Activated CD8-positive, alpha-beta memory T cell treated with anti-CD3 and anti-CD28 coated beads, Interleukin-2, amount 50 U/mL, for 1 hour (primary cell): ENCODE measurements around the gene ZBTB48.
"Not testable (repeated sequence)": the region's sequence is repeated elsewhere in the genome, so short reads cannot be mapped to it uniquely, and the experiment has no call there.

Experiments
- DNase-seq: peaks from one replicate; pipeline ENCODE4 v3.0.0-alpha.2; 2020; ENCODE audit errors: extremely low read depth

The ZBTB48 gene

DNA sequence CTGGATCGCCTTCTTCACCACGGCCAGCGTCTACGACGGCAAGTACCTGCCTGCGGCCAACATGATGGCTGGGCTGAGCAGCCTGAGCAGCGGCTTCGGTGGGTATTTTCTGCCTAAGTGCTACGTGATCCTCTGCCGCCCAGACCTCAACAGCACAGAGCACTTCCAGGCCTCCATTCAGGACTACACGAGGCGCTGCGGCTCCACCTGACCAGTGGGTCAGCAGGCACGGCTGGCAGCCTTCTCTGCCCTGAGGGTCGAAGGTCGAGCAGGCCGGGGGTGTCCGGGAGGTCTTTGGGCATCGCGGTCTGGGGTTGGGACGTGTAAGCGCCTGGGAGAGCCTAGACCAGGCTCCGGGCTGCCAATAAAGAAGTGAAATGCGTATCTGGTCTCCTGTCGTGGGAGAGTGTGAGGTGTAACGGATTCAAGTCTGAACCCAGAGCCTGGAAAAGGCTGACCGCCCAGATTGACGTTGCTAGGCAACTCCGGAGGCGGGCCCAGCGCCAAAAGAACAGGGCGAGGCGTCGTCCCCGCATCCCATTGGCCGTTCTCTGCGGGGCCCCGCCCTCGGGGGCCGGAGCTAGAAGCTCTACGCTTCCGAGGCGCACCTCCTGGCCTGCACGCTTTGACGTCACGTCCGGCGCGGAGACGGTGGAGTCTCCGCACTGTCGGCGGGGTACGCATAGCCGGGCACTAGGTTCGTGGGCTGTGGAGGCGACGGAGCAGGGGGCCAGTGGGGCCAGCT lies at the start of gene ZBTB48:
Gene ZBTB48 (plus strand): TSS at position 621 of the 745 bp plus-strand sequence. CDS start 616 bp downstream, outside the sequence.
- DNase-seq, result peak; percentile 89

DNA sequence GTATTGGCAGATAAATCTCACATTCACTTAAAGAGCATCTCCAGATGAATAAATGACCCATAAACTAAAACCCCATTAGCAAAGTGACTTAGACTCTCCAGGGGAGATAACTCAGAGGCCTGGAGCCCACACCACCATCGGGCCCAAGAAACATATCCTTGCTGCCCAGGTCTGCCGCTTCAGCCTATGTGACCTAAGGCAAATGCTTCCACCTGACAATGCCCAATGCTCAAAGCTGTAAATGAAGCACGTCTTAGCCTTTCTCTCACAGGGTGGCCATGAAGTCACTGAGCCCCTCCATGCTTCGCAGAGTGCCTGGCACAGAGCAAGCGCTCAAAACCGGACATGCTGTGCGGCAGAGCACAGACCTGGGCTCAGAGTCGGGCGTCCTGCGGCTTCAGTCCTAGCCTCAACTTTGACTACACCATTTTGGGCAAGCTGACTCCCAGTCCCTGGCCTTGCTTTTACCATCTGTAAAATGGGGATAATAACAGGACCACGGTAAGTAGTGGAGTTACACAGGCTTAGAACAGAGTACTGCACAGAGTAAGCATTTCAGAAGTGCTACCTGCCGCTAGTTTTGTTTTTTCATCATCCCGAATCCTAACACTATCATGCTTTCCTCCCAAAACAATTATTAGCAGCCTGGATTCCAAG lies 49.2 kb upstream of the ZBTB48 start:
- DNase-seq, result no peak

DNA sequence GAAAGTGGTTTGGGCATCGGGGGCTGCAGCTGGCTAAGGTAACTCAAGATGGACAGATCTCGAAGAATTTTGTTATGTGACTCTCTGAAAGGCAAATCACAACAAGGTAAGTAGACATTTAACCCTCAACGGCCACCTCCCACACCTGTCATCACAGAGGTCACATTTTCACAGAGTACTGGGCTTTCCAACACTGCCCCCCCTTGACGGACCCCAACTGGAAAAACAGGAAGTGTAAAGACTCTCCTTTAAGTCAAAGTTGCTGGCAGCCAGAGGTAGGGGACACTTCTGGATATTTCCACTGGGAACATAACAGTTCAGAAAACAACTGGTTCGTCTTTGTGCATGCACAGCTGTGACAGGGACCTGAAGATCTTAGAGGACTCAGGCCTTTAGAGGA lies 47.8 kb upstream of the ZBTB48 start:
- no peak for DNase-seq

DNA sequence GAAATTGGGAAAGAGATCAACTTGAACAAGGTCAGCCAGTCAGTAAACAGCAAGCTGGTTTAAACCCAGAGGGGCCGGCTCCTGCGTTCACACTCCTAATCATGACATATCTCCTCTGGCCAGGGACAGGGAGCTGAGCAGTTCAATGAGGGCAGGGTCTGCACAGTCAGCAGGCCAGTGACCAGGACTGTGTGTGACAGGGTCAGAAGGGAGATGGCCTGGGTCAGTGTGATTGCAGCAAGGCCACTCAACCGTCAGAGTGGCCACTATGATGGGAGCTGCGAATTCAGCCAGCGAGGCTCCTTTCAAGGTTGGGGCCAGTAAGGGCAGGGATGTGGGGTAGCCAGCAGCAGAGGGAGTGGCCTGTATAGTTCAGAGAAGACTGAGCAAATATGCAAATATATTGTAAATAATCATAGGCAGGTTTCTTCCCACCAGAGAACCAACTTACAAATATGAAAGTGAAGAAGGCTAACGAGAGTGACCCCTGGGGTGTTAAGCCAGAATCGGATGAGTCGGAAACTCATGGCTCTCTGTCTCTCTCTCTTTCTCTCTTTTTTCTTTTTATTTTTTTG lies 45.5 kb upstream of the ZBTB48 start:
- DNase-seq, result no peak

DNA sequence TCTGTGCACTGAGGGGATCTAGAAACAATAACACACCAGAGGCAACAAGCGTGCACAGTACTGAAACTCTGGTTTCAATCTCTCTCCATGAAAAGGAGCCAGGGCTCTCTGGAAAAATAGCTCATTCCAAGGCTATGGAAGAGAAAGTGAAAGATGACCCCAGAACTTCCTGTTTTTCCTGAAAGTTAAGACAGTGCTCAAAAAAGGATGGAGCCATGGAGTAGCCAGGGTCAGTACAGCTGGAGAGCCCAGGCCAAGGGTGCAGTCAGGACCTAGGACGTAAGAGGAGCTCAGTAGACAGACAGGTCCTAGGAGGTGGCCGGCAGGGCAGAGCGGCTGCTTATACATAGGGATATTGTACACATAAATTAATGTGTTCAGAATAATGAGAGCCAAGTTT lies 44.6 kb upstream of the ZBTB48 start:
- DNase-seq, result no peak

DNA sequence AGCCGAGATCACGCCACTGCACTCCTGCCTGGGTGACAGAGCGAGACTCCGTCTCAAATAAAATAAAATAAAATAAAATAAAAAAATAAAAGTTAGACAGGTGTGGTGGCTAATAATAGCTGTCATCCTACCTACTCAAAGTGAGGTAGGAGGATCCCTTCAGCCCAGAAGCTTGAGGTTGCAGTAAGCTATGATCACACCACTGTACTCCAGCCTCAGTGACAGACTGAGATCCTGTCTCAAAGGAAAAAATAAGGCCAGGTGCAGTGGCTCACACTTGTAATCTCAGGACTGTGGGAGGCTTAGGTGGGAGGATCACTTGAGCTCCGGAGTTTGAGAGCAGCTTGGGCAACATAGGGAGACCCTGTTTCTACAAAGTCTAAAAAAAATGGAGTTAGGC lies 43.5 kb upstream of the ZBTB48 start:
- DNase-seq, result no peak

DNA sequence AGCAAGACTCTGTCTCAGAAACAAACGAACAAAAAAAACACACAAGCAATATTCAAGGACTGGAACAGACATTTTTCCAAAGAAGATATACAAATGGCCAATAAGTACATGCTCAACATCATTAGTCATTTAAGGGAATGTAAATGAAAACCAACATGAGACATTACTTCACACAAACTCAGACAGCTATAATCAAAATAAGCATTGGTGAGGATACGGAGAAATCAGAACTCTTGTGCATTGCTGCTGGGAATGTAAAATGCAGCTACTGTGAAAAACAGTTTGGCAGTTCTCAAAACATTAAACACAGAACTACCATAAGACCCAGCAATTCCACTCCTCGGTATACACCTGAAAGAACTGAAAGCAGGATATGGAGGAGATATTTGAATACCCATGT lies 40.8 kb upstream of the ZBTB48 start:
- DNase-seq, result no peak

DNA sequence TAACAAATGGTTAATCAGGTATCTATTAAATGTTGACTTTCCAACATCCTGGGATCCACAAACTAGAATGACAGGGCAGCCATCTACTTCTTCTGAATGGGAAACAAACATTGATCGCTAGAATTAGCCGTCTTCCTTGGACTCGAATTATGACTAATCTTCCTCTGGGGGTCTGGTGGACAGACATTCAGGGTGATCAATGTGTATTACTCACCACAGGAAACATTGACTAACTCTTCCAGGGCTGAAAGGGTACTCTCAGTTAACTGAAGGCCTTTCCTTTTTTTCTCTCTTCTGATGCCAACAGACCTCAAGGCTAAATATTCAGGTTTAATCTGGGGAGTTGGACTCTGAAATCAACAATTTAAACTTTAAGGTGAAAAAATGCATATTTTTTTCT lies 35.0 kb upstream of the ZBTB48 start:
- no peak for DNase-seq

DNA sequence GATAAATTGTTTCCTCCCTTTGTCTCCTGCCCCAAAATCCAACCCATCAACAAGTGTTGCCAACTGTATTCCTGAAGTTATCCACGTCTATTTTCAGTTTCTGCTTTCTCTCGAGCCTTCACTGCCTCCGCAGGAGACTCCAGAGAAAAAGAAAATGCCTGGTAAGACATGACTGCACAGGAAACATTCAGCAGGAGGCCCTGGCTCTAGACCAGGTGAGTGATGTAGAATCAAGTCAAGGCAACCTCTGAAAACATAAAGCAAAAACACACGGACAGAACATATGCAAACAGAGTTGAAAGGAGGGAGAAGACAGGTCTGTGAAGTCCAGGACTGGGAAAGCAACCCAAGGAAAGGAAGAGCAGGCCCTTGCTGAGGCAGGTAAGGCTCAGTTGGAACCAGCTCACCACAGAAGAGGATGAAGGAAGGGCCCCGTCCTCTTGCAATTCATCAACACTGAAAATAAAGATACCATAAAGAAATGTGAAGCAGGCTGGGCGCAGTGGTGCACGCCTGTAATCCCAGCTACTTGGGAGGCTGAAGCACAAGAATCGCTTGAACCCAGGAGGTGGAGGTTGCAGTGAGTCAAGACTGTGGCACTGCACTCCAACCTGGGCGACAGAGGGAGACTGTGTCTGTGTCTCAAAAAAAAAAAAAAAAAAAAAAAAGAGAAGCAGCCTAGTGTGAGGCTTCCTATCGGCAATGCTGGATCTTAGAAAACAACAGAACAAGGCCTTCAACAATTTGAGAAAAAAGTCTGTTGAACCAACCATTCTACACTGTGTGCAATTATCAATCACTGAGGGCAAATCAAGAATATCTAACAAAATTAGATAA lies 34.3 kb upstream of the ZBTB48 start:
- no peak for DNase-seq

DNA sequence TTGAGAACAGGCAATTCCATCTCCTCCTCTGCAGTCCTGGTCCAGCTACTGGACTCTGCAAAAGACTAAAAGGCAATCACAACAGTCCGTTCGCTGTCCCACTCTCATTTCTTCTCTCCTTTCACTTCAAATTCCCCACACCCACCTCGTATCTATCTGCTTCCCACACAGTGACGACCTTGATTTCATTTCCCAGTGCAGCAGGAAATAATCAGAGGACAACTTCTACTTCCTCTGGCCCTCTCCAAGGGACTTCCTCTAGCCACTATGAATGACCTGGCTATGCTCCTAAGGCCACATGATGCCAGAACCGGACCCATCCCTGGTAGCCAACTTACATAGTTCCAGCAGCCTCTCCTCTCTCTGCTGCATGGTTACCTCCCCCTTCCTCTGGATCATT lies 33.5 kb upstream of the ZBTB48 start:
- DNase-seq, result no peak

DNA sequence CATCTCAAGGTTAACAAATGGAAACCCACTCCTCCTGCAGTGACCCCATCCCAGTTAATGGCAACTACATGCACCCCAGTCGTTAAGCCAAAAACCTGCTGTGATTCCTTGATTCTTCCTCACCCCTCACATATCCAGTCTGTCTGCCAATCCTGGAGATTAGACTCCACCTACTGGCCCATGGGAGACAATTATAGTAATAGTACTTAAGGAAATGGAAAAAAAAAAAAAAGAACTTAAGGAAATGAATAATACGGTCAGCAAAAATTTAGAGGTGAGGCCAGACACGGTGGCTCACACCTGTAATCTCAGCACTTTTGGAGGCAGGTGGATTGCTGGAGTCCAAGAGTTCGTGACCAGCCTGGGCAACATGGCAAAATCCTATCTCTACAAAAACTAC lies 32.5 kb upstream of the ZBTB48 start:
- DNase-seq, result no peak

DNA sequence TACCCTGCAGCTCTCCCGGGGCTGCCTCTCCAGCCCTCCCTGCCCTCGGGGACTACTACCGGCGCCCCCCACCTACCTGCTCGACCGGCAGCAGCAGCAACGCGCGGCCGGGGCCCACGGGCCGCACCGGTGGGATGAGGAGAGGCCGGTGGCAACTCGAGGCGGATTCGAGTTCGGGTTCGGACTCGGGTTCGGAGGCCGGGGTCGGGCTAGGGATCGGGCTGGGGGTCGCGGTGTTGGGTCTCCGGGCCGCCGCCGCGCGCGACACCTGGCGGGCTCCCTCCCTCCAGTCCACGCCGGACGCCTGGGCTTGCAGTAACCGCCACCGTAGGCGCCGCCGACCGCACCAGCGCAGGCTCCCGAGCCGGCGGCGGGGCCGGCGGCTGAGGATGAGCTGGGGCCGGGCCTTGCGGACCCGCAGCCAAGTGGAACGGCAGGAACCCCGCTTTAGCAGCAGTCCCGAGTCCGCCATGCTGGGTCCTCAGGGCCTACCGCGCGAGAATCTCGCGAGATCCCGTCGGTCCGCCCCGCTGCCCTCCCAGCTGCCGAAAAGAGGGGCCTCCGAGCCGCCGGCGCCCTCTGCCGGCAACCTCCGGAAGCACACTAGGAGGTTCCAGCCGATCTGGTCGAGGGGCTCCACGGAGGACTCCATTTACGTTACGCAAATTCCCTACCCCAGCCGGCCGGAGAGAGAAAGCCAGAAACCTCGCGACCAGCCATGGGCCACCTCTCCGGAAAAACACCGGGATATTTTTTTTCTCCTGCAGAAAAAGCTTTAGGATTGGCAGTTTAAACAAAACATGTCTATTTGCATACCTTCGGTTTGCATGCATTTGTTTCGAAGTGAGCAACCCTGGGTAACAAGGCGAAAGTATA lies 25.5 kb upstream of the ZBTB48 start, which contains the start of gene NOL9:
Gene NOL9 (minus strand): TSS at position 483 of the 876 bp plus-strand sequence. CDS start 11 bp downstream, at position 472.
- peak; percentile 68 for DNase-seq

DNA sequence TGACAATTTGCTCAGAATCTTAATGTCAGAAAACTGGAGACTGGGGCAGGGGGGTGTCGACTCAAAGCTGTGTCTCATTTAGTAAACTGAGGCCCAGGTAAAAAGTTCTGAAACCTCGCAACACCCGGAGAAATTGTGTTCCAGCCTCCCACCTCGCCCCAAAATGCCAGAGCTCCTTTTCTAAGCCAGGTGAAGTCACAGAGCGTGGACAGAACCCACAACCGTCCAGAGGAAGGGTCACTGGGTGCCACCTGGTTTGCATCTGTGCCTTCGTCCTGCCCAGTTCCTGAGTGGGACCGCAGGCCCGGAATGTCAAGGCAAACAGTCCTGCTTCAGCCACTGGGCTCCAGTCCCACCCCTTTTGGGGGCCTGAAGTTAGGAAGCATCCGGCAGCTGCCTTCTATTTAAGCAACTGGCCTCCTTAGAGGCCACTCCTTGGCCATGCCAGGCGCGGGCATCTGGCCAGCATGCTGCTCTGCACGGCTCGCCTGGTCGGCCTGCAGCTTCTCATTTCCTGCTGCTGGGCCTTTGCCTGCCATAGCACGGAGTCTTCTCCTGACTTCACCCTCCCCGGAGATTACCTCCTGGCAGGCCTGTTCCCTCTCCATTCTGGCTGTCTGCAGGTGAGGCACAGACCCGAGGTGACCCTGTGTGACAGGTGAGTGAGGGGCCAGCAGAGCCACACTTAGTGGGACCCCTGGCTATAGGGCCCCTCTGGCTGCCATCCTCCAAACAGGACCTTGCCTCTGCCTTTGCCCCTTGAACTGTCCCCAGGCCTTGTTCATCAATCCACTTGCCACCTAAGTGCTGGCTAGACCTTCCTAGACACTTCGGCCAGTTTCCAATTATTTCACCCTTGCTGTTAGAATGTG lies 24.7 kb upstream of the ZBTB48 start, which contains the start of gene TAS1R1:
Gene TAS1R1 (plus strand): TSS at position 401 of the 872 bp plus-strand sequence. CDS start 67 bp downstream, at position 468.
- no peak for DNase-seq

DNA sequence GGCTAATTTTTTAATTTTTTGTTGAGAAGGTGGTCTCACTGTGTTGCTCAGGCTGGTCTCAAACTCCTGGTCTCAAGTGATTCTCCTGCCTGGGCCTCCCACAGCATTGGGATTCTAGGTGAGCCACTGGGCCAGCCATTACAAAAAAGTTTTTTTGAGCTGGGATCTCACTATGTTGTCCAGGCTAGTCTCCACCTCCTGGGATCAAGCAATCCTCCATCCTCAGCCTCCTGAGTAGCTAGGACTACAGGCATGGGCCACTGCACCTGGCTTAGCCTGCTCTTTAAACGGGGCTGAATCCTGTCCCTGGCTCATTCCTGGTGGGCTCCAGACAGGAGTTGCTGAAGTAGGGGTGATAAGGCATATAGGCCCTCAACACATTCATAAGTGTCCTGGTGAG lies 22.2 kb upstream of the ZBTB48 start:
- DNase-seq, result no peak

DNA sequence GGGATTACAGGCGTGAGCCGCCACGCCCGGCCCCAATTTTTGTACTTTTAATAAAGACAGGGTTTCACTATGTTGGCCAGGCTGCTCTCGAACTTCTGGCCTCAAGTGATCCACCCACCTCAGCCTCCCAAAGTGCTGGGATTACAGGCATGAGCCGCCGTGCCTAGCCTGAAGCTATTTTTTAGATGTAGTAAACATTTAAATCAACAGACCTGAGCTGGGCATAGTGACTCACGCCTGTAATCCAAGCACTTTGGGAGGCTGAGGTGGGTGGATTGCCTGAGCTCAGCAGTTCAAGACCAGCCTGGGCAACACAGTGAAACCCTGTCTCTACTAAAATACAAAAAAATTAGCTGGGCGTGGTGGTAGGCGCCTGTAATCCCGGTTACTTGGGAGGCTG lies 20.6 kb upstream of the ZBTB48 start:
- not testable (repeated sequence) for DNase-seq

DNA sequence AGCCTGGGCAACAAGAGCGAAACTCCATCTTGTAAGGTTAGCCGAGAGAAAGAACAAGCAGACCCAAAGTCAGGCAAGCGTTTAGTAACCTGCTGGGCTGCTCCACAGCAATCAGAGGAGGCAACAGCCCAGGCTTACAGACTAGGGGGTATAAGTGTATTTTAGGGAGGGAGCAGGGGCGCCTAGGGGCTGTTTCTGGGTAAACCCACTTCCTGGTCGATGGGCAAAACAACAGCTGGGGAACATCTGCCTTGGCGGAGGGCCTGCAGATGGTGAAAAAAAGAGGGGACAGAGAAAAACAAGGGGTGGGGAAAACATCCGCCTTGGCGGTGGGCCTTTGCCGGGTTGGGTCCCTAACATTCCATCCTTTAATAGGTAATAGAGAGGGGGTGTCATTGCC lies 19.5 kb upstream of the ZBTB48 start:
- DNase-seq, result no peak

DNA sequence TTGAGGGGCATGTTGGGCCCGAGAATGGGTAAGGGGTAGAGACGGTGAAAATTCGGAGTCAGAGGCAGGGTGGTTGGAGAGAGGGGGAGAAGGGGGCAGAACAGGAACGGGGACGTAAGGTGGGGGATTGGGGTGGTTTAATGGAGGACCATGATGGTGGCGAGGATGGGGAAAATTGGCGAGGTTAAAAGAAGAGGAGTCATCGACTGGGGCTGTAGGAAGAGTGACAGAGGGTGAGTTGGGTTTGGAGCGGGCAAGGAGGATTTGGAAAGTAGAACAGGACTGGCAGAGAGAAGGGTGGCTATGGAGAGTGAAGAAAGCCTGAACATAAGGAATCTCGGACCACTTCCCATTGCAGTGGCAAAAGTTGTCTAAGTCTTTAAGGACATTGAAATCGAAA lies 10.8 kb upstream of the ZBTB48 start:
- no peak for DNase-seq

DNA sequence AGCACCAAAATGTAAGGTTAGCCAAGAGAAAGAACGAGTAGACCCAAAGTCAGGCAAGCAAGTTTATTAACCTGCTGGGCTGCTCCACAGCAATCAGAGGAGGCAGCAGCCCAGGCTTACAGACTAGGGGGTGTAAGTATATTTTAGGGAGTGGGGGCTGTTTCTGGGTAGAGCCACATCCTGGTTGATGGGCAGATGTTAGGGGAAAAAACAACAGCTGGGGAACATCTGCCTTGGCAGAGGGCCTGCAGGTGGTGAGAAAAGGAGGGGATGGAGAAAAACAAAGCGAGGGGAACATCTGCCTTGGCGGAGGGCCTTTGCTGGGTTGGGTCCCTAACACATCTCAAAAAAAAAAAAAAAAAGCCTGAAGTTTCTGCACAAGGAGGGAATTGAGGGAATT lies 9.7 kb upstream of the ZBTB48 start:
- no peak for DNase-seq

DNA sequence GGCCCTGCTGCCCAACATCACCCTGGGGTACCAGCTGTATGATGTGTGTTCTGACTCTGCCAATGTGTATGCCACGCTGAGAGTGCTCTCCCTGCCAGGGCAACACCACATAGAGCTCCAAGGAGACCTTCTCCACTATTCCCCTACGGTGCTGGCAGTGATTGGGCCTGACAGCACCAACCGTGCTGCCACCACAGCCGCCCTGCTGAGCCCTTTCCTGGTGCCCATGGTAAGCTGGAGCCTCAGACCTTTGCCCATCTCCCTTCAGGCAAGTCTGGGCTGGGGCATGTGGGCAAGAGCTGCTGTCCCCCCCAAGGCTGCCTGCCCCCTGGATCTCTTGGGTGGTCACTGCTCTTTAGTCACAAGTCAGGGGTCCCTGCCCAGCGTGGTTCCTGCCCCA lies 8.8 kb upstream of the ZBTB48 start:
- DNase-seq, result no peak
